Right kidney (tissue), 1 donor: ENCODE data around the gene HIBCH.
A peak's percentile ranks its signal among the peaks of the same experiment; 100 is the strongest.

Experiments
- DNase-seq: peaks from one replicate; pipeline ENCODE4 v3.0.0-alpha.2; 2016

Gene HIBCH

DNA sequence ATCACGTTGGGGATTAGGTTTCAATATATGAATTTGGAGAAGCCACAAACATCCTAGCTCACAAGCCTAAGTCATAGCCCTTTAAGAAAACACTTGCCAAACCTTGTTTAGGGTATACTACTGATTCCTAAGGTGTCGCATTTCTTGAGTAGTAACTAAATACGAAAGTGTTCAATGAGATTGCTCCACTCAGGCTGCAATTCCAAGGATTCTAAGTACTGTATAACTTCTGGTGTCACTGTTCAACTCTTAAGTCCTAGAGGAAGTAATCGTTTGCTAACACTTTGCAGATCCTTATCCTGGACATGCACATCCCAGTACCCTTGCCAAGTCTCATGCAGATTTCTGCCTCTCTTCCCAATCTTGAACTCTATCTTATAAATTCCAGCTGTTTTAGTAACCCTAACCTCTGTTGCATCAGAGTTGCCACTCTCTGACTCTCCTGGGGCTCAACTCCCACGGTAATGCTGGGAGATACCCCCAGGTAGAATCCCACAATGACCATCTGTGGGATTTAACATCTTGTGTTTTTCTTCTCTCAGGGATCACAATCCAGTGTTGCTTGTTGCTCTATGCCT is 122.4 kb downstream of the HIBCH start:
- DNase-seq: no peak

DNA sequence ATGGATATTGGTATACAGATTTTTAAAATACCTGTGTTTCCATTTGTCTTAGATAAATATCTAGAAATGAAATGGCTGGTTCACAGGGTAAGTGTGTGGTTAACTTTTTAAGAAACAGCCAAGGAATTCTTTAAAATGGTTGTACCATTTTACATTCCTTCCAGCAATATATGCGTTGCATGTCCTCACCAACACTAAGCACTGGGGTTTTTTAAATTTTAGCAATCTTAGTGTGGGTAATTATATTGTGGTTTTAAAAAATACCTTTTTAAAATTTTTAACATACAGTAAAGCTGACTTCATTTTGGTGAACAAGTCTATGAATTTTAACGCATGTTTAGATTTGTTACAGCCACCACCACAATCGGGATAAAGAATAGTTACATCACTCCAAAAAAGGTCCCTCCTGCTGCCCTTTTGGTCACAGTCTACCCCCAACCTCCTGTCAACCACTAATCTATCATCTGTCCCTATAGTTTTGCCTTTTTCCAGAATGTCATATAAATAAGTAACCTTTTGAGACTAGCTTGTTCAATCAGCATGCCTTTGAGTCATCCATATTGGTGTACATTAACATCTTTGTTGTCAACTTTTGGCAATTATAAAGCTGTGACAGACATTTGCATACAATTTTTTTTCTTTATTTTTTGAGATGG is 129.0 kb downstream of the HIBCH start:
- DNase-seq: no peak

DNA sequence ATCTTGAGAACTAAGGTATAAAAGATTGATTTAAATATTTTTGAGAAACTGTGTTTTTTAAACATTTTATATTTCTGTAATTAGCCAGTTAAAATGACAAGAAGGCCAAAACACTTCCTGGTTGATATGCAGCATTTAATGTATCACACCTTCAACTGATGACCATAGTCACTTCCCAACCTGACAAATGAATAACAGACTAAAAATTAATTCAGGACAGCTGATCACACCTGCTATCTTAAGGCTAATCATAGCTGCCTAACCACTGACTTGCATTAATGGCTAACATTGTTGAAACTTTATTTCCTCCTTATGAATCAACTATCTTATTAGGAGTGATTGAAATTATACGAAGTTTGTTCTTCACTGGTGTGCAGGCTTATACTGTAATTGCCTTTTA is 131.3 kb downstream of the HIBCH start:
- DNase-seq: no peak

DNA sequence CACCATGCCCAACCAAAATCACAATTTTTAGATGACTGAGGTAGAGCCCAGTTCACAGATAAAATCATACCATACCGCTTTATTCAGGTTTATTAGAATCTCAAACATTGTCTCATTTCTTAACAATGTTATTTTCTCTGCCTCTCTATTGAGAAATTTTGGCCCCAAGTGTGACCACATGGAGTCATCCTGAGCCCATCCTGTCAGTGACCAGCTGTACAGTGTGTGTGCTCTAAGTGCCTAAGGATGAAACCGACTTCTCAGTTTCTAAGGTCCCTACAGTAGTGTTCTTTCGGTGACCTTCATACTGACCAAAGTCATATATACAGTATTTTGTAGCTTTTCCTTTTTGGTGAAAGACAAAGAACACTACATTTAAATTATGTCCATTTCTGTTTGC is 133.4 kb downstream of the HIBCH start:
- DNase-seq: no peak

DNA sequence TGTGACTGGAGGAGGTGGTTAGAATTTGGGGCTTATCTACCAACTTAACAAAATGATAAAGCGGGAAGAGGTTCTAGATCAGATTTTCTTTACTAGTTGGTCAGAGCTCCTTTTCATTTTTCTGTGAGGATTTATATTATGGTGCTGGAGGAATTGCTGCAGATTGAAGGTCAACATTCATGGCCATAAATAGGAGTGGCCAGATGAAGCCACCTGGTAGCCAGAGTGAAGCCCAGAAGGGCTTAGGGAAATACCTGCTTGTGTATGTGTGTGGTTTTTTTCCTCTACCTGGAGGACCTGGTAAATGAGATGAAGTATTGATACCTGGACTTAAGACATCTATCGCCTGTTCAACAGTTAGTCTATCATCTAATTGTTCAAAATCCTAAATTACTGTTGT is 134.2 kb downstream of the HIBCH start:
- no peak for DNase-seq

DNA sequence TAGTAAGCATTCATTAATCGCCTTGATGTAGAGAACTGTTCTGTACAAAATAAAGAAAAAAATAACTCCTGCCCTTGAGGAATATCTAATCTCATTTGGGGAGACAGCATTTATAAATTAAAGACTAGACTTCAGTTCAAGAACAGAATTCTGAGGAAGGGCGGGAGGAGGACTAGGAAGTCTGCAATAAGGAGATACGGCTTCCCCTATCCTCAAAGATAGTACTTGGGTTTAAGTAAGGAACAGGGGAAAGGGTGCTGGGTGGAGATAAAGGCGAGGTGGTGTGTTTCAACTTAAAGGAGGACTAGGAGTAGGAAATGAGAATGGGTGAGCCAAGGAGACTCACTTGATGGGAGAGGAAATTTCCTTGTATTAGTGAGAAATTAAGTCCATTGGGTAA is 135.2 kb downstream of the HIBCH start:
- DNase-seq: no peak

DNA sequence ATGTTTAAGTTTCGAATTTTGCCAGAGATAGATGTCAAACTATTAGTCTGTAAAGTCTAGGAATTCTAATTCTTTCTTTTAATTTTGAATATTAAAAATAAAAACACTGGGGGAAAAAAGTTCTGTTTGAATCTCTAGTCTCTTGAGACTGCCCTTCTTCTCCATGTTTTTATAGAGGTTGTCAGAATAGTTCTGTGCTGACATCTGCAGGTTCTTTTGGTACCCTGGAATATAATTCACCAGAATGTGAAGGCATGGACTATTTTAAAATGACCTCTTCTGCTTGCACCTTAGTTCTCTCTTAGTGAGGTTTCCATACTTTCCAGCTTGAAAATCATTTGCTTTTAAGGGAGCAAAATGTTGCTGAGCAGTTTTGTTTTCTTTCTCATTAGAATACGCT is 136.1 kb downstream of the HIBCH start:
- DNase-seq: no peak

DNA sequence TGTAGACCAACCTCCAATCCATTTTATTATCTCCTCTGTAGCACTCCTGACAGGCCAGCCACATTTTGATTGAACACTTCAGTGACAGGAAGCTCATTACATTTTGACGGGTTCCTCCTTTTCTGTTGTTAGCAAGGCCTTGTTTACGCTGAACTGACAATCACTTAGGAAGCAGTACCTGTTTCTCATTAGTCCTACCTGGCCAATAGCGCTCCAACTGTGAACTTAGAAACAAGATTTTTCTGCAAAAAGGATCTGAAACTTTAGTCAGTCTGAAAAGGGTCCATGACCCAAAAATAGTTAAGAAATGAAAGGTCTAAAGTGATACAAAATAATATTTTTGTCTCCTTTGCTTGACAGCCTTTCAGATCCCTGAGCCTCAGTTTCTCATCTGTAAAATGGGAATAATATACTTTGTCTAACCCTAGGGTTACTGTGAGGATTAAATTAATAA is 137.5 kb downstream of the HIBCH start:
- DNase-seq: no peak

DNA sequence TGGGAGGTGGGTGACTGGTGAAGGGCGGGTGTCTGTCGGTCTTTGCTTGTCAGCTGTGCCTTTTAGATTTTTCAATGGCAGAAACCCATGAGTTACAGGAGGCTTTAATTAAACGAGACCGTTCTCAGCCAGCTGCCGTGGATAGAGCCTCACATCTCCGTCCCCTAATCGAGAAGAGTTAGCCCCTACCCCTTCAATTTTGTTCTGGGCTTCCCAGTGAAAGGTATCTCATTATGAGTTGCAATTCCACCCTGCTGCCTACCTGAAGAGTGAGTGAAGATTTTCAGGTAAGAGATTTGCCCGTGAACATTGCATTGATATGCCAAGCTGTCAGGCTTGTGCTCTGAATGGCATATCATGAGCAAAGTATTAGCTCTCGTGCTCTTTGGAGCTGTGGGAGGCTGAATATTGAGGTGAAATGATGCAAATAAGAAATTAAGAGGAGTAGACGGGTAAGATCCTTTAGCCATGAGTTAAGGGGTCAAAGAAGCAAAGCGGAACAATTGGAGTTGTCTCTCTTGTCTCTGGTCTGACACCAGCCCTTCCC is 138.4 kb downstream of the HIBCH start:
- DNase-seq: no peak

DNA sequence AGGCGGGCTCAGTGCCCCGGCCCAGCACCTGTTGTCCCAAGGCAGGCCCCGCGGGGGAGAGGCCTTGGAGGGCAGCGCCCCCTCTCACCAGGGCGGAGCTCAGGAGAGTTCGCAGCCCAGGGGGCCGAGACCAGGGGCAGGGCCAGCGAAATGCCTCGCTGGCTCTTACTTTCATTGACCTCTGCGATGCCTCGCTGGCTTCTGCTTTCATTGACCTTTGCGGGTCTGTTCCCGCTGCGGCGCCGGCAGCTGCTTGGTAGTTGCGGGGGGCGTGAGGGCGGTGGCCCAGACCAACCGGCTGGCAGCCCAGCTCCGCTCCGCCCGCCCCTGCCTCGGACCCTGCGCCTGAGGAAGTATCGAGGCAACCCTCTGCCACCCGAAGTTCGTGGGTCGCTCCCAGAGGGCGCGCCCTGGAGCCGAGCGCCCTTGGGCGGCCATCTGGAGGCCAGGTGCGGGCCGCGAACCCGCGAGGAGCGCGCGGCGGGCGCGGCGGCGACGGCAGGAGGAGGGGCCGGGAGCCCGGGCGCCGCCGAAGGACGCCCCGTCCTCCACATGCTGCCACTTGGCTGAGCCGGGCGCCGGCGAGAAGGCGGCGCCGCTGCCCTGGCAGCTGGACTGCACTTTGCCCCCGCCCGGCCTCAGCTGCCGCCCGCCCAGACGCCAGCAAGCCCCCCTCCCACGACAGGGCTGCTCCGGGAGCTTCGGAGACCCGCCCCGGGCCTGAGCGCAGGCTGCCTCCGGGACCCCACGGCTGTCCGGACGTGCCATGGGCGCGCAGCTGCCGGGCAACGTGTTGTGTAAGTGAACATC is 139.1 kb downstream of the HIBCH start:
- DNase-seq: peak; percentile 81

DNA sequence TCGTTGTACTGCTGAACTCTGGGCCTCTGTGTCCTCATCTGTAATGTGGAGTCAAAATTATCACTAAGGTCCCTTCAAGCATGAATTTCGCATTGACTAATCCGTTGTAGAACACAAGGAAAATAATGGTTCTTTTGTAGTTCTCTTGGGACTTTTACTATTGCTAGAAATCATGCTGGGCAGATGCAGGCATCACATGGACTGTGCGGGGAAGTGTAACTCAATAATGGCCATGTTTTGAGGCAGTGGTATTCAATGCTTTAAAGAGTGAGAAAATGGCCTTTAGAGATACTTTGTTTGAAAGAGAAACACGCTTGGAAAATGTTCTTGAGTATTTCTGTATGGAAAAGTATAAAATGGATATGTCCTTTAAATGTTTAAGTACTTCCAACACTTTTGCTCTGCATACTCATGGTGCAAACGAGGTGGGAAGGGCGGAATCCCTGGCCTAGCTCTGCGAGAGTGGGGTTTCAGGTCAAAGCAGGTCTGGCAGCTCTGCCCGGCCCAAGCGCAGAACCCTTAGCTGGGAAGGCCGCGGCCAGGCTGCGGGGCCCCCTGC is 139.8 kb downstream of the HIBCH start:
- DNase-seq: no peak

DNA sequence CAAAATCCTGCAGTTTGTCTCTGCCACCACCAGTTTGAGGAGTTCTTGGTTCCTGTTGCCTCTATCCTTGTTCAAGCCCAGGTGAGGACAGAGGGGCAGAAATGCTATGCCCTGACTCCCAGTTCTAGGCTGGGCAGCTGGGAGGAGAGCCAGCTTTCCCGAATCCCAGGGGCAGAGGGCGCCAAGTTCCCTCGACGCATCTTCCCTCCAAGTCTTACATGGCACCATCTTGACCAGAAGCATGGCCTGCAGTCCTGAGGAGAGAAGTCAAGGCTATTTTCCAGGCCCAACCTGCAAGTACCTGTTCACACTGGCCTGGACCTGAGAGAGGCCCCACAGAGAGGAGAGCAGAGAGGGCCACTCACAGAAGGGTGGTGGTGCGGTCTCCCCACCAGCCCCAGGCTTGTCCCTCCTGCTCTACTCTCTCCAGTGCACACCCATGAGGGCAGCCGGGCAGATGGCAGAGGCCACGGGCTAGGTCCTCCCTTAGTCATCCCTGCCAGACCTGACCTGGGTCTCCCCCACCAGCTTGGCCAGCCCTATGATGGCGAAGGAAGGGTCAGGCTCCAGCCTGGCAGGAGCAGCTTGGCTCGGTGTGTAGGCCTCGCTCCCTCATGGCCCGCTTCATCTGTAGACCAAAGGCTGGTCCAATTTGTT is 141.4 kb downstream of the HIBCH start:
- no peak for DNase-seq

DNA sequence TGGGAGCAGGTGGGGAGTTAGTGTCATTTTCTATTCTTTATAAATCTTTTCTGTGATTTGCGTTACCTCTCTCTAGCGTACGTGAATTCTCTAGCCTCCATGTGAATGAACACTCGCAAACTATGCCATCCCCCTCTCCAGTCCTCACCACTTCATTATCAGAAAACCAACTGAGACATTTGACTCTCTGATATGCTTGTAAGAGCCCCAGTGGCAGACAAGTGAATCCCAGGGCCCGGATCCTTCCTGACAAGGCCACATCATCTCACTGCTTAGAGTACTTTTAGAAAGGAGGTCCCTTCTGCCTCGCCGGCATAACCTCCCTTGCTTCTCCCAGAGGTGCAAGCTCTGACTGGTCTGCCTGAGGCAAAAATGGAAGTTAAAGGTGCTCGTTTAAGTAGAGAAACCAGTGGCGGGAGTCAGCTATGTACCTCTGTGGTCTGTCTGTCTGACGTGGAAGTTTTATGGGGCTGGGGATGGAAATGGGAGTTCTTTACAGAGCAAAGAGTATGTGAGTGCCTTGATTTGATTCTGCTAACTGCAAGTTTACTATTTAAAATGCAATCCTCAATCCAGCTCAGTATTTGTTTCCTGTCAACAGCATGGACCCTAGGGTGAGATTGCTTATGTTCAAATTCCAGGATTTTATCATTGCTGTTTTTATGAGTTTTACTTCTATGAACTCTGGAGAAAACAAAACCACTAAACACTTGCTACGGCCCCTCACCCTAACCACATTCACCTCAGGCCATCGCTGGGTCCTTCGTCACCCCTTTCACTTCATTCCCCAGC is 142.2 kb downstream of the HIBCH start:
- no peak for DNase-seq

DNA sequence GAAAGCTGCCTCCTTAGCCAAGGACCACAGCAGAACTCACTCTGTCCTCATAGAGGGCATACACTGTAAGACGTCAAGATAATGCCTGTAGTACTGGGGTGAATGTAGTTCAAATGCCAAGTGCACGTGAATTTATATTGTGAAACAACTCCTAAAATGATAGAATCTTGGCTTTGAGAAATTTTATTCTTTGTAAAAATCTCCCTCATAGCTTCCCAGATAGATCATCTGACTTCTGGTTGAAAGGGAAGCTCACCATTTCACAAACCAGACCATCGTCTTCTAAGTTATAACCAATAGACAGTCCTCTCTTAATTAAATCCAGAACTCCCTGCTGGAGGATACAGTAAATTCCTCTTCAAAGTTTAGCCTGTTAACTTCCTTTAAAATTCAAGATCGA is 146.2 kb downstream of the HIBCH start:
- DNase-seq: no peak

DNA sequence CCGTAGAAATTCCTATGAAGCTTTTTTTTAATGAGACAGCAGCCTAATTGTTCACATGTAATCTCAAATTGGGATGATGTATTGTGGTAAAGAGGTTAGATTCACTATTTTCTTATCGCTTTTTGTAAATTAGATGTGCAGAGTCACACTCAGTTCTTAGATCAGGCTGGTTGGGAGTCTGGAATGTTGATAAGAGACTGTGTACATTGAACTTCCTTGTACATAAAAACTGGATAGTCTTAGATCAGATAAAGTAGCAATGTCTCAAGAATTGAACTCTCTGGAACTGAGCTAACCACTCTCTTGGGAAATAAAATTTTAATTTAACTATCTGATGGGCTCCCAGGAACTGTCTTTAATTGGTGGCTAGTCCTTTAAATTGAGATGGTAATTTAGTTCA is 149.0 kb downstream of the HIBCH start:
- DNase-seq: no peak

DNA sequence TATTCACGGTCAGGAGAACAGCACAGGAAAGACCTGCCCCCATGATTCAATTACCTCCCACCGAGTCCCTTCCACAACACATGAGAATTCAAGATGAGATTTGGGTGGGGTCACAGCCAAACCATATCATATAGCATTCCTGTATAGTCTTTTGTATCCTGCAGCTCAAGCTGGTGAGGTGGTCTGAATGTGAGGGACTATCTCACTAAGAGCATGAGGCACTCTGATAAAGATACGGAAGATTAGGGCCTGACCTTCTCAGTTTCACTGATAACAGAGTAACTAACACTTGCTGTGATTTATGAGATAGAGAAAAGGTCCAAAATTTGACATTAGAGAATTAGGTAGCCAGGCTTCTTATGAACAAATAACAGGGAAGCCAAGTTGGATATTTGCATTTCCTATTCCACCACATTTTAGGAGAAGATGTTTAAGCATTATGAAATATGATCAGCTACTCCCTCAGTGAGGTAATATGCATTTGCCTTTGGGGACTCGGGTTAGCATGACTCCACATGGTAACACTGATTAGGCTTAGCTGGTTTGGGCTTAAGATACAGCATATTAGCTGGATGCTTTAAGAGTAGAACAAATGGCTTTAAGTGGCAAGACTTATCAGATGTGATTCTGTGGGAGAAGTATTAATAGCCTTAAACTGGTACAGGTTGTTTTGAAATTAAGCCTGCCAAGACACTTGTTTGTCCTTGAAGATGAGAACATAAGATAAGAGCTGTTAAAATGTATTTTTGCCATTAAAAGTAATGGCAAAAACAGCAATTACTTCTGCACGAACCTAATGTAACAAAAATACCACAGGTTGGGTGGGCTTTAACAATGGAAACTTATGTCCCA is 150.2 kb downstream of the HIBCH start:
- DNase-seq: no peak

DNA sequence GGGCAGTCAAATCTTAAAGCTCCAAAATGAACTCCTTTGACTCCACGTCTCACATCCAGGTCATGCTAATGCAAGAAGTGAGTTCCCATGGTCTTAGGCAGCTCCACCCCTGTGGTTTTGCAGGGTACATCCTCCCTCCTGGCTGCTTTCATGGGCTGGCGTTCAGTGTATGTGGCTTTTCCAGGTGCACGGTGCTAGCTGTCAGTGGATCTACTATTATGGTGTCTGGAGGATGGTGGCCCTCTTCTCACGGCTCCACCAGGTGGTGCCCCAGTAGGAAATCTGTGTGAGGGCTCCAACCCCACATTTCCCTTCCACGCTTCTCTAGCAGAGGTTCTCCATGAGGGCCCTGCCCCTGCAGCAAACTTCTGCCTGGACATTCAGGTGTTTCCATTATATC is 151.9 kb downstream of the HIBCH start:
- DNase-seq: no peak

DNA sequence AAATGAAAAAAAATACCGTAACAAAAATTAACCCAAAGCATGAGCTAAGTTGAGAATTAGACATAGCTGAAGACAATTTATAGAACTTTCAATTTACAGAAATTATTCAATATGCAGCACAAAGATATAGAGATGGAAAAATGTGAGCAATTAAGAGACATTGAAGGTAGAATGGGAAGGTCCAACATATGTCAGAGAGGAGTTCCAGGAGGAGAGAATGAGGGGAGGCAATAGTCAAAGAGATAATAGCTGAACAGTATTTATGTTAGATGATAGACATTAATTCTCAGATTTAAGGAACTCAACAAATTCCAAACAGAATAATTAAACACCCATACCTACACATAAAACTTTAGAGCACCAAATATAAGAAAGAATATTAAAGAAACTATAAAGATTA is 154.1 kb downstream of the HIBCH start:
- DNase-seq: no peak

DNA sequence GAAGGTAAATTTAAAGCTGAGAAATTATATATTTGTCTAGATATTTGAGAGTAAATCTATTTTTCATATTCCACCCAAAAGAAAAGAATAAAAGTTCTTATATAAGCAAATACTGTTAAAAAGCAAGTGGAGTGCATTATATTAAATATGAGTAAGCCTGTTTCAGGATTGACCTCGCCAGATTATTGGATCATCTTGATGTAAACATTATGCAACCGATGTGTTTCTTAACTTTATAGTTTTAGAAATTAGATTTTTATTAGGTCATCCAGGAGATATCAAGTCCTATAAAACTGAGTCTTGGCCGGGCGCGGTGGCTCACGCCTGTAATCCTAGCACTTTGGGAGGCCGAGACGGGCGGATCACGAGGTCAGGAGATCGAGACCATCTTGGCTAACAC is 156.8 kb downstream of the HIBCH start:
- no peak for DNase-seq

DNA sequence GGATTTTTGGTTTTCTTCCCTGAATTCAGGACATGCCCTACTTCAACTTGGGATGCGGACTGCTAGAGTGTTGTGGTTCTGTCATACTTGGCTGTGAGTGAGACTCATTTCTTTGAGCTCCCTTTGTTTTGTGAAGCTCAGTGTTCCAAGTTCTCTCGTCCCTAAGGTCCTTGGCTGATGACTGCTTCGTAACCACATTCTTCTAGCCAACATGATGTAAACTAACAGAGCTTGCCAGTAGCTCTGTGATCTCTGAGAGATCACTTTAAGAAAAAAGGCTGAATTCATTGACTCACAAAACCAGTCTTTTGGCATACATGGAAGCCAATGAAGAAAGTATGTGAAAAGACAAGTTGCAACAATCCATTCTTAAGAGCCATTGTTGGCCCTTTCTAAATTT is 160.2 kb downstream of the HIBCH start:
- no peak for DNase-seq
